Measurements from ENCODE around the gene FOXI1. TPM values are rescaled to one million over a fixed set of nuclear protein-coding genes. Genes with fewer than 3 reads are reported as not detected.

FOXI1 gene
- total and polyA plus RNA-seq, 12 donors: not detected

GRCh38 chr5:170147051-170147752 is 41.5 kb downstream of the FOXI1 start:
- DNase-seq (no peak), ATAC-seq (no peak)
- no peaks in the 10 kb centered on the region for H3K27me3 ChIP-seq
- 89 to 95% methylated on average over 12 of the region's 12 CpGs for WGBS, 2 donors
- no peaks in the 10 kb centered on the region for H3K36me3 ChIP-seq
- H3K9me3 ChIP-seq: no peaks in the 10 kb centered on the region
- peaks cover 0 to 15% (median 11%) of the 10 kb centered on the region in 9 donors for H3K4me1 ChIP-seq
- intact Hi-C loops (cut with DNase I): no loop called here
- no peak overlapping the region for H3K27ac ChIP-seq
- TF ChIP-seq CTCF (IDR thresholded peaks at IDR 0.05): no peak
- no peak overlapping the region for H3K4me3 ChIP-seq

GRCh38 chr5:170147753-170148264 is 42.1 kb downstream of the FOXI1 start:
- Histone ChIP-seq H3K4me1 (peaks cover 0 to 17% (median 11%) of the 10 kb centered on the region in 9 donors), H3K4me3 (no peak overlapping the region), H3K27ac (no peak overlapping the region), H3K36me3 (no peaks in the 10 kb centered on the region), H3K27me3 (no peaks in the 10 kb centered on the region), H3K9me3 (no peaks in the 10 kb centered on the region)
- TF ChIP-seq CTCF (IDR thresholded peaks at IDR 0.05): no peak
- 72 to 78% methylated on average over 4 of the region's 4 CpGs for WGBS, 2 donors
- no peak for DNase-seq
- intact Hi-C loops (cut with DNase I): no loop called here
- ATAC-seq: no peak

- no peaks in the 10 kb centered on the region for H3K27me3 ChIP-seq
- ATAC-seq: no peak
- no peaks in the 10 kb centered on the region for H3K9me3 ChIP-seq
- DNase-seq: no peak
- no peak for TF ChIP-seq CTCF (IDR thresholded peaks at IDR 0.05)
- H3K27ac ChIP-seq: no peak overlapping the region
- intact Hi-C loops (cut with DNase I): no loop called here
- H3K4me1 ChIP-seq: peaks cover 0 to 19% (median 11%) of the 10 kb centered on the region in 9 donors
- no peaks in the 10 kb centered on the region for H3K36me3 ChIP-seq
- no peak overlapping the region for H3K4me3 ChIP-seq
- 81 to 86% methylated on average over 12 of the region's 12 CpGs for WGBS, 2 donors
Measured at GRCh38 chr5:170148430-170149205, 42.9 kb downstream of the FOXI1 start.

- WGBS, 2 donors: 94 to 95% methylated on average over 7 of the region's 7 CpGs
- Histone ChIP-seq H3K27ac (no peak overlapping the region), H3K4me1 (peaks cover 0 to 19% (median 11%) of the 10 kb centered on the region in 9 donors), H3K27me3 (no peaks in the 10 kb centered on the region), H3K4me3 (no peak overlapping the region), H3K36me3 (no peaks in the 10 kb centered on the region), H3K9me3 (no peaks in the 10 kb centered on the region)
- no peak for TF ChIP-seq CTCF (IDR thresholded peaks at IDR 0.05)
- intact Hi-C loops (cut with DNase I): no loop called here
- DNase-seq (no peak), ATAC-seq (no peak)
Measured at GRCh38 chr5:170149206-170149515, 43.5 kb downstream of the FOXI1 start.
